ENCODE measurements around the gene INPP5D. TPM values are rescaled to one million over a fixed set of nuclear protein-coding genes. Genes with fewer than 3 reads are reported as not detected.

Gene INPP5D
- total and polyA plus RNA-seq, 2 of the 8 experiments (the other 6 are each of a cell fraction or from before 2014, with no cell fraction given), result 4.5 to 7.1 TPM

- TF ChIP-seq FOSL1 (IDR thresholded peaks at IDR 0.05; ENCODE audit: insufficient read depth, low read depth, low read length) (no peak), SIX5 (IDR thresholded peaks at IDR 0.05; ENCODE audit: low read depth, low read length) (no peak), JUND (IDR thresholded peaks at IDR 0.05; ENCODE audit: low read length) (no peak), ZNF274 (IDR thresholded peaks at IDR 0.05; ENCODE audit: borderline replicate concordance, extremely low read depth, low read length) (no peak), TAF1 (IDR thresholded peaks at IDR 0.05; ENCODE audit: low read depth, low read length) (no peak), E2F6 (IDR thresholded peaks at IDR 0.05) (no peak)
Observed at GRCh38 chr2:233130481-233131020, 70.4 kb downstream of the INPP5D start (continued).

Data from H1 (cell line).